ENCODE data around the gene RANBP10. TPM values are rescaled to one million over a fixed set of nuclear protein-coding genes. Genes with fewer than 3 reads are reported as not detected.

RANBP10 gene
- total and polyA plus RNA-seq, 9 of the 15 experiments (the other 6 are each of a cell fraction or from before 2014, with no cell fraction given): 0.61 to 19.3 (median 5.9) TPM

GRCh38 chr16:67842509-67843342 lies 36.4 kb upstream of the RANBP10 start (continued):
- 0 out of 2 replicates have a peak, but pooled peaks have one; percentile 24 for TF ChIP-seq ZNF282 (CRISPR knock-in tag; IDR thresholded peaks at IDR 0.05)
- peak; percentile 0 for TF ChIP-seq CTCFL (IDR thresholded peaks at IDR 0.05; ENCODE audit: borderline replicate concordance, insufficient read depth, low read depth, low read length, poor library complexity, severe bottlenecking)
- TF ChIP-seq SMAD4 (CRISPR knock-in tag; conservative IDR thresholded peaks at IDR 0.05): 0 out of 2 replicates have a peak, but pooled peaks have one; percentile 9
- no peak for TF ChIP-seq RFX7 (CRISPR knock-in tag; IDR thresholded peaks at IDR 0.05)
- TF ChIP-seq KLF13 (tag; IDR thresholded peaks at IDR 0.05; ENCODE audit: borderline replicate concordance, low read depth): no peak
- TF ChIP-seq ZBTB11 (CRISPR knock-in tag; IDR thresholded peaks at IDR 0.05): no peak
- TF ChIP-seq ZSCAN32 (CRISPR knock-in tag; IDR thresholded peaks at IDR 0.05): no peak
- no peak; the same call in 1 of the 2 replicates for TF ChIP-seq ZNF644 (tag; IDR thresholded peaks at IDR 0.05; ENCODE audit: low read depth)
- no peak for TF ChIP-seq E2F3 (CRISPR knock-in tag; IDR thresholded peaks at IDR 0.05)
- TF ChIP-seq ZNF41 (CRISPR knock-in tag; conservative IDR thresholded peaks at IDR 0.05): no peak
- no peak for TF ChIP-seq RAD51 (IDR thresholded peaks at IDR 0.05; ENCODE audit: borderline replicate concordance, low read depth)
- no peak for TF ChIP-seq KHSRP (IDR thresholded peaks at IDR 0.05)
- no peak for TF ChIP-seq HINFP (tag; conservative IDR thresholded peaks at IDR 0.05; ENCODE audit: low read depth)
- peak; percentile 82 for TF ChIP-seq ATF3 (IDR thresholded peaks at IDR 0.05)
- TF ChIP-seq ATF3 (CRISPR knock-in tag; conservative IDR thresholded peaks at IDR 0.05): no peak
- no peak for TF ChIP-seq GTF2B (IDR thresholded peaks at IDR 0.05; ENCODE audit: extremely low read depth, insufficient read length)
- TF ChIP-seq PTRF (tag; IDR thresholded peaks at IDR 0.05): no peak
- no peak for TF ChIP-seq HDAC6 (IDR thresholded peaks at IDR 0.05; ENCODE audit: low read depth, low read length)
